K562 (cell line): ENCODE measurements around the gene ZNF155. TPM values are rescaled to one million over a fixed set of nuclear protein-coding genes. Genes with fewer than 3 reads are reported as not detected.

Experiments
- ATAC-seq: fragments of 200-7000 bp; cut with Tn5 transposase; 3 replicates; pipeline ENCODE4 v1.9.1; 2020; ENCODE audit warnings: moderate library complexity
- BruUV-seq: library from RNA; stranded (reverse); fragments of 400-500 nt; replicated peaks from 2 replicates; lab custom pipeline; 2021; lab: Mats Ljungman, UMichigan
- CTCF ChIA-PET: fragments of 300-600 bp; formaldehyde crosslinking; extraction: SDS; loops from one replicate; lab custom pipeline; 2021; ENCODE audit warnings: low intra/inter-chr PET ratio; lab: Yijun Ruan, JAX
- POLR2A ChIA-PET: fragments of 300-600, 350-650 bp; sonication (Branson Sonifier 250); formaldehyde crosslinking; extraction: SDS; loops from one replicate; lab custom pipeline; 2021; ENCODE audit warnings: antibody characterized with exemption, inconsistent platforms; lab: Yijun Ruan, JAX
- DNase-seq, 4 experiments: peaks; one replicate each; pipeline versions ENCODE4 v3.0.0 to v3.0.0-alpha.2; 2011 to 2018; ENCODE audit warnings: low spot score in 3 of 4, mixed read lengths in 3 of 4; ENCODE audit errors: extremely low read depth in 1 of 4
- FAIRE-seq: peaks from 2 replicates; lab custom pipeline; 2011; peaks lifted over from hg19 to GRCh38; lab: Jason Lieb, UNC
- H2AFZ ChIP-seq: 2 replicates; pipeline ENCODE4 v1.6.0; 2011; ENCODE audit warnings: low read depth, low read length, control low read depth, inconsistent platforms
- H3K27ac ChIP-seq: fragments of 200-600 bp; 3 replicates; pipeline ENCODE4 v1.8.0; 2011; ENCODE audit warnings: low read depth, mild to moderate bottlenecking, control low read depth, inconsistent platforms, low read length, moderate library complexity, mixed read lengths; ENCODE audit errors: extremely low read depth
- H3K27me3 ChIP-seq, 2 experiments: fragments of 300-600 bp in 1 of 2; 2 replicates in 1 of 2; 3 replicates in 1 of 2; pipeline versions ENCODE4 v1.6.0 to v1.8.0; 2011; ENCODE audit warnings: inconsistent platforms in 2 of 2, low read length in 2 of 2, mild to moderate bottlenecking in 1 of 2, mixed read lengths in 1 of 2, moderate library complexity in 1 of 2; ENCODE audit not compliant: control insufficient read depth in 2 of 2, insufficient read depth in 2 of 2
- H3K36me3 ChIP-seq: fragments of 300-600 bp; 3 replicates; pipeline ENCODE4 v1.8.0; 2011; ENCODE audit warnings: mild to moderate bottlenecking, low read length, inconsistent platforms; ENCODE audit not compliant: control insufficient read depth, insufficient read depth
- H3K4me1 ChIP-seq, 2 experiments: fragments of 200-600 bp in 1 of 2; replicated peaks in 1 of 2; 2 replicates in 1 of 2; 3 replicates in 1 of 2; pipeline versions ENCODE4 v1.5.1 to v1.8.0; 2011; ENCODE audit warnings: inconsistent platforms in 2 of 2, low read length in 2 of 2, mild to moderate bottlenecking in 1 of 2, mixed read lengths in 1 of 2, moderate library complexity in 1 of 2; ENCODE audit not compliant: control insufficient read depth in 2 of 2, insufficient read depth in 2 of 2
- H3K4me2 ChIP-seq: 2 replicates; pipeline ENCODE4 v1.6.1; 2011; ENCODE audit warnings: low read length, control low read depth, inconsistent platforms, mixed read lengths; ENCODE audit not compliant: insufficient read depth
- H3K4me3 ChIP-seq: fragments of 200-600 bp; sonication (generic), shearing (Covaris generic); 2 replicates; pipeline ENCODE4 v1.5.1; 2016; ENCODE audit warnings: control low read depth, inconsistent platforms
- H3K79me2 ChIP-seq: fragments of 200-600 bp; 3 replicates; pipeline ENCODE4 v1.8.0; 2011; ENCODE audit warnings: low read length, inconsistent platforms; ENCODE audit not compliant: control insufficient read depth, insufficient read depth
- H3K9ac ChIP-seq, 2 experiments: 2 replicates each; pipeline versions ENCODE4 v1.6.0 to v1.6.1; 2011; ENCODE audit warnings: low read depth in 2 of 2, low read length in 2 of 2, control low read depth in 1 of 2, inconsistent platforms in 1 of 2, mild to moderate bottlenecking in 1 of 2, mixed read lengths in 1 of 2; ENCODE audit not compliant: insufficient read depth in 1 of 2
- H3K9me1 ChIP-seq: one replicate; pipeline ENCODE4 v1.6.0; 2011; ENCODE audit warnings: inconsistent platforms, mild to moderate bottlenecking, low read length, moderate library complexity; ENCODE audit not compliant: control insufficient read depth, insufficient read depth
- H3K9me3 ChIP-seq: replicated peaks from 2 replicates; pipeline ENCODE4 v1.5.1; 2011; ENCODE audit warnings: low read depth, low read length, inconsistent platforms; ENCODE audit not compliant: control insufficient read depth, insufficient read depth
- H4K20me1 ChIP-seq: replicated peaks from 2 replicates; pipeline ENCODE4 v1.6.1; 2011; ENCODE audit warnings: low read length, inconsistent platforms, mixed read lengths; ENCODE audit not compliant: control insufficient read depth, insufficient read depth
- ATF1 ChIP-seq, 2 experiments: fragments of 450-650 bp in 1 of 2; IDR thresholded peaks; 2 replicates each; pipeline ENCODE4 v1.6.1; 2016; ENCODE audit warnings: missing compliant biosample characterization in 1 of 2, missing genetic modification characterization in 1 of 2
- CLOCK ChIP-seq: fragments of 250-450 bp; sonication (Bioruptor Pico); IDR thresholded peaks from 2 replicates; pipeline ENCODE4 v1.4.0; 2020; ENCODE audit warnings: mild to moderate bottlenecking, moderate library complexity, borderline replicate concordance
- EP300 ChIP-seq: IDR thresholded peaks from 2 replicates; pipeline ENCODE4 v1.6.1; 2012; ENCODE audit warnings: low read length, improper control_type of control experiment
- ESRRB ChIP-seq: fragments of 250-450 bp; sonication (Bioruptor Pico); IDR thresholded peaks from 2 replicates; pipeline ENCODE4 v1.5.0; 2020; ENCODE audit warnings: mild to moderate bottlenecking, moderate library complexity, borderline replicate concordance
- KAT2B ChIP-seq: IDR thresholded peaks from one replicate; pipeline ENCODE4 v1.6.1; 2012; ENCODE audit warnings: low read depth, mild to moderate bottlenecking, control low read depth, inconsistent platforms, low read length, moderate library complexity
- MAZ ChIP-seq, 2 experiments: fragments of 450-650 bp in 1 of 2; sonication (generic) in 1 of 2; formaldehyde crosslinking; IDR thresholded peaks in 1 of 2; conservative IDR thresholded peaks in 1 of 2; 2 replicates each; pipeline versions ENCODE4 v1.4.0 to v1.5.0; 2020; ENCODE audit warnings: mild to moderate bottlenecking in 1 of 2, missing genetic modification reagents in 1 of 2
- MYNN ChIP-seq, 2 experiments: sonication (generic); formaldehyde crosslinking in 1 of 2; IDR thresholded peaks; 2 replicates each; pipeline versions ENCODE4 v1.5.0 to v1.6.1; 2016 to 2020; ENCODE audit warnings: antibody characterized with exemption in 1 of 2, missing genetic modification reagents in 1 of 2
- PHF8 ChIP-seq: fragments of 200-600 bp; sonication (generic); IDR thresholded peaks from 2 replicates; pipeline ENCODE4 v1.6.1; 2012; ENCODE audit warnings: mixed run types, mild to moderate bottlenecking, inconsistent platforms, low read length, moderate library complexity, borderline replicate concordance
- PTBP1 ChIP-seq: fragments of 200-400 bp; formaldehyde crosslinking; IDR thresholded peaks from 2 replicates; pipeline ENCODE4 v1.6.1; 2017; ENCODE audit warnings: low read depth, low read length
- TBP ChIP-seq: optimal IDR thresholded peaks from 2 replicates; pipeline ENCODE3; 2011; ENCODE audit warnings: low read depth, low read length, improper control_type of control experiment
- ZNF407 ChIP-seq: fragments of 450-650 bp; IDR thresholded peaks from 2 replicates; pipeline ENCODE4 v1.6.1; 2016; ENCODE audit warnings: low read depth
- ZNF699 ChIP-seq: fragments of 250-450 bp; sonication (Bioruptor Pico); IDR thresholded peaks from 2 replicates; pipeline ENCODE4 v1.8.0; 2021; ENCODE audit warnings: mild to moderate bottlenecking, moderate library complexity; ENCODE audit not compliant: insufficient replicate concordance
- WGBS: fragments of 100-300 bp; shearing (Covaris generic); methylation state at CpG from one replicate; pipeline ENCODE4 v1.1.6; 2016; ENCODE audit warnings: low coverage, mixed read lengths; ENCODE audit not compliant: insufficient coverage; ENCODE audit errors: missing lambda C conversion rate; 5-methylcytosine and 5-hydroxymethylcytosine counted together
- in situ Hi-C: fragments of 300-500 bp; cut with MboI; formaldehyde crosslinking; loops from 4 replicates; pipeline ENCODE4 v1.15.0; 2018; ENCODE audit warnings: inconsistent platforms, mixed read lengths
- intact Hi-C: fragments of 100-400 bp; cut with micrococcal nuclease; formaldehyde crosslinking; loops from 2 replicates; pipeline ENCODE4 v1.14.2; 2022
- polyA plus RNA-seq, 8 experiments: library from polyadenylated mRNA; depleted of rRNA in 4 of 8; stranded (reverse) in 5 of 8; unstranded in 3 of 8; fragments of >200 nt; fragmentation: Nextera tagmentation in 2 of 8; fragmentation: Illumina TruSeq in 1 of 8; extraction: Ambion mirVana in 2 of 8; extraction: Trizol in 1 of 8; gene quantifications; 2 replicates each; pipeline versions ENCODE4 v1.2.1 to v1.2.3, GENCODE V29; 2011 to 2014; ENCODE audit warnings: inconsistent platforms in 1 of 8, missing spikeins in 1 of 8
- total RNA-seq, 7 experiments: library from RNA; depleted of rRNA in 6 of 7; stranded (reverse); fragments of >200 nt in 6 of 7; fragmentation: Illumina TruSeq in 2 of 7; extraction: Trizol in 2 of 7; gene quantifications; 2 replicates each; pipeline versions ENCODE4 v1.2.1 to v1.2.3, GENCODE V29; 2011 to 2021; ENCODE audit warnings: low replicate concordance in 1 of 7

The ZNF155 gene
- total and polyA plus RNA-seq, 9 of the 15 experiments (the other 6 are each of a cell fraction or from before 2014, with no cell fraction given) = 0.09 to 0.76 (median 0.37) TPM

- H2AFZ ChIP-seq = no peak overlapping the region
- no peaks in the 10 kb centered on the region for H3K27me3 ChIP-seq
- no peak for FAIRE-seq
- no peaks in the 10 kb centered on the region for H3K79me2 ChIP-seq
- ChIA-PET POLR2A (interaction anchor here (1.3 kb wide), 1 partner anchor 9 kb away, joined by 3 read pairs; the partner anchor contains the start of gene ZNF221), CTCF (no interaction called here)
- no peak for DNase-seq
- ATAC-seq = no peak
- H3K4me1 ChIP-seq = no peaks in the 10 kb centered on the region
- intact Hi-C loops = no loop called here
- no peaks in the 10 kb centered on the region for H3K9me1 ChIP-seq
- no peaks in the 10 kb centered on the region for H3K36me3 ChIP-seq
- no peak overlapping the region for H3K4me2 ChIP-seq
- 0 out of 2 replicates have a peak, but pooled peaks cover 2% of the 10 kb centered on the region for H3K9me3 ChIP-seq
- H4K20me1 ChIP-seq = no peaks in the 10 kb centered on the region
- WGBS = 0% methylated on average over 4 of the region's 4 CpGs
- in situ Hi-C loops = no loop called here
- H3K4me3 ChIP-seq = no peak overlapping the region
- no TSS peak for BruUV-seq
- H3K27ac ChIP-seq = no peak overlapping the region
- no peak overlapping the region for H3K9ac ChIP-seq
- TF ChIP-seq ATF1 (CRISPR knock-in tag; IDR thresholded peaks at IDR 0.05) = no peak
- no peak for TF ChIP-seq ATF1 (tag; IDR thresholded peaks at IDR 0.05)
- TF ChIP-seq ESRRB (CRISPR knock-in tag) = no peak
- TF ChIP-seq CLOCK = no peak
- no peak for TF ChIP-seq MAZ (CRISPR knock-in tag; conservative IDR thresholded peaks at IDR 0.05 in 1 of 2, IDR thresholded peaks at IDR 0.05 in 1 of 2)
- TF ChIP-seq EP300 = no peak
- TF ChIP-seq KAT2B = no peak
- no peak for TF ChIP-seq ZNF407
- no peak for TF ChIP-seq PTBP1
- TF ChIP-seq TBP = no peak
- TF ChIP-seq ZNF699 (CRISPR knock-in tag) = no peak
- TF ChIP-seq PHF8 = no peak
- TF ChIP-seq MYNN (IDR thresholded peaks at IDR 0.05) = no peak
- no peak for TF ChIP-seq MYNN (CRISPR knock-in tag; IDR thresholded peaks at IDR 0.05)
Measured at GRCh38 chr19:43960411-43960810, 23.6 kb upstream of the ZNF155 start.
